ENCODE results near the gene CASP9.
"Not testable (repeated sequence)": the region's sequence is repeated elsewhere in the genome, so short reads cannot be mapped to it uniquely, and the experiment has no call there.

The CASP9 gene

GRCh38 chr1:15493869-15494390 lies 30.1 kb downstream of the CASP9 start:
- no peak for DNase-seq

GRCh38 chr1:15492596-15492995 lies 31.4 kb downstream of the CASP9 start:
- DNase-seq: no peak

- DNase-seq: peak; percentile 5
Measured at GRCh38 chr1:15491010-15491409, 33.0 kb downstream of the CASP9 start.

- no peak for DNase-seq
Measured at GRCh38 chr1:15489052-15489736, 34.8 kb downstream of the CASP9 start.

- no peak for DNase-seq
Measured at GRCh38 chr1:15488371-15488770, 35.6 kb downstream of the CASP9 start.

- not testable (repeated sequence) for DNase-seq
Measured at GRCh38 chr1:15486844-15487610, 37.0 kb downstream of the CASP9 start.

- DNase-seq: no peak
Measured at GRCh38 chr1:15485636-15486035, 38.4 kb downstream of the CASP9 start.

- DNase-seq: not testable (repeated sequence)
Measured at GRCh38 chr1:15484443-15484842, 39.6 kb downstream of the CASP9 start.

- DNase-seq: no peak
Measured at GRCh38 chr1:15483971-15484370, 40.0 kb downstream of the CASP9 start.

GRCh38 chr1:15482983-15483543 lies 41.0 kb downstream of the CASP9 start:
- not testable (repeated sequence) for DNase-seq

GRCh38 chr1:15482455-15482854 lies 41.6 kb downstream of the CASP9 start:
- not testable (repeated sequence) for DNase-seq

GRCh38 chr1:15479654-15480347 lies 44.2 kb downstream of the CASP9 start:
- no peak for DNase-seq

- DNase-seq: no peak
Measured at GRCh38 chr1:15477646-15478212, 46.3 kb downstream of the CASP9 start.

GRCh38 chr1:15476927-15477326 lies 47.1 kb downstream of the CASP9 start:
- DNase-seq: no peak

- DNase-seq: no peak
Measured at GRCh38 chr1:15475752-15476314, 48.2 kb downstream of the CASP9 start, which contains the start of gene CELA2B. CELA2B (plus strand) TSS chr1:15476104; CDS start chr1:15476126, 22 bp downstream.

GRCh38 chr1:15472587-15472986 lies 51.4 kb downstream of the CASP9 start:
- DNase-seq: no peak

- not testable (repeated sequence) for DNase-seq
Measured at GRCh38 chr1:15471723-15472122, 52.3 kb downstream of the CASP9 start.

- not testable (repeated sequence) for DNase-seq
Measured at GRCh38 chr1:15471067-15471466, 52.9 kb downstream of the CASP9 start.

GRCh38 chr1:15469821-15470448 lies 54.1 kb downstream of the CASP9 start:
- not testable (repeated sequence) for DNase-seq

- no peak for DNase-seq
Measured at GRCh38 chr1:15469361-15469760, 54.7 kb downstream of the CASP9 start.

- DNase-seq: no peak
Measured at GRCh38 chr1:15468145-15468544, 55.9 kb downstream of the CASP9 start.
